SW 1271 (cell line): Measurements from ENCODE around the gene PLN.

Source experiments
- DNase-seq, 2 experiments: peaks; one replicate each; lab custom pipeline; 2025; lab: John Stamatoyannopoulos, UW

The PLN gene

DNA sequence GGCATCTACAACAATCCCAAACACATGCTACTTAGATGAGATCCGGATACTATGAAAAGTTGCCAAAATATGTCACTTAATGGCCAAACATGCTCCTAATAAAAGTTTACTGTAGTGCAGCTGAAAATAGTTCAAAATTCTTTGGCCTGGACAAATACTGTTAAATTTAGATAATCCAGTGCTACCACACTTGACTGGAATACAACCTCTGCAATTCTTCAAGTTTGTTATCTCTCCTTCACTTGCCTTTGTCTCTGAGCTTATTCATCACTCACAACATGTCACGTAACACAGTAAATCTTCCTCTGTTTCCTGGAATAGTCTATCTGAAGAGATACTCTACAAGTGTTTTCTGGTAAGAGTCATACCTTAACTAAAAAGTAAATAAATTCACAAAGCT, 10.5 kb upstream of the PLN start:
- no peak for DNase-seq

DNA sequence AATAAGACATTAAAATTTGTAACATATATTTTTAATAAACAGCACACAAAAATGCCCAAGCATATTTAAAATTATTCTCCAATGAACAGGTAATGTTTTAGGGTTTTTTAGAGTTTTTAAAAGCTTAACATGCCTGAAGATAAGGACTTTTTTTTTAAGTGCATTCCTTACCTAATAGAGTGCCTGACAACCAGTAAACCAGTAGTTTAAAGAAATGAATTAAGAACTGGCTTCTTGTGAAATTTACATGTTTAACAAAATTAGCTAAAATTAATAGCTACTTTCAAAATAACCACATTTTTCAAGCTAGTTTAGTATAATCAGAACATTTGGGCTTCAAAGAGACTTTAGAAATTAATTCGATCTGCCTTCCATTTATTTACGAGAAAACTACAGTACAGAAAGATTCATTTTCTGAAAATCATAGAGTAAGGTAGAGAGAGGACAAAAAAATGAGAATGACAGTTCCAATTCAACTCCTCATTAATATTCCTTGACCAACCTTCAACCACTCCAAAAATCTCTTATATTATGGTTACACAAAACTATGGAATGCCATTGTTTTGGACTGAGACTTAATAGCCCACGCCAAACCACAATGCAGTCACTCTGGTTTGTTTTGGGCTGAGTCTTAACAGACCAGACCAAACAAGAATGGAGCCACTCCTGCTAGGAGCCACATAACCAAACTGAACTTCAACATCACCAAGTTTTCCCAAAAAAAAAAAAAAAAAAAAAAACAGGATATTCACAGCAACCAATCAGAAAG, 5.7 kb upstream of the PLN start:
- no peak for DNase-seq

- DNase-seq = no peak
These were observed 4.0 kb upstream of the PLN start for GRCh38 chr6:118544105-118544504.

DNA sequence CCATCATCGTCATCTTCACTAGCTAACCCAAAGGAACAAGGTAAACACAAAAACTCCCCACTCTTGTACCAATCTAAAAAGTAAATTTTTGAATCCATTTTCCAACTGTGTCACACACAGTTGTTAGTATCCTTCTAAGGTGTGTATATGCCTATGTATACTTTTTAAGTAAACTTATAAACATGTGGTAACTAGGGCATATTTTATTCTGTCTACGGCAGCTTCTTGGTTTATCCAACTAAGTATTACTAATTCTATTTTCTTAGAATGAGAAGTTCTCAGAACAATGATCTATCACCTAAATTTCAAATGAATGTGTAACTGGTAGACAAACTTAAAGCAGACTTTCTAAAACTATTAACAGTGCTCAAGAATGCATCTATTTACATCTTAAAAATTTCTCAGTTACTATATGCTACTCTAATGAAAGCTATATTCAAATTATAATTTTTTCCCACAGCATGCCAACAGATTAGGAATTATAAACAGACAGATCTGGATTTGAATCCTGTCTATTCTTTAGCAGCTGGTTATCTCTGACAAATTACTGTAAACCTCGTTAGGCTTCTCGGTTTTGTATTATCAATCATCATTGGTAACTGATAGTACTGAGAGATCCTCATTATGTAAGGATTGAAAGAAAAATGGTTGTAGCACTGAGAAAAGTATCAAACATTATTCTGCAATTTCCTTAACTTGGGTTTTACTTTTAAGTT, 1.8 kb upstream of the PLN start:
- no peak for DNase-seq

GRCh38 chr6:118546880-118547218, 1.2 kb upstream of the PLN start:
- no peak for DNase-seq

GRCh38 chr6:118548613-118549012, 517 bp downstream of the PLN start:
- no peak for DNase-seq

GRCh38 chr6:118551063-118552053, 3.3 kb downstream of the PLN start:
- peak; percentile 13 to 68 for DNase-seq

DNA sequence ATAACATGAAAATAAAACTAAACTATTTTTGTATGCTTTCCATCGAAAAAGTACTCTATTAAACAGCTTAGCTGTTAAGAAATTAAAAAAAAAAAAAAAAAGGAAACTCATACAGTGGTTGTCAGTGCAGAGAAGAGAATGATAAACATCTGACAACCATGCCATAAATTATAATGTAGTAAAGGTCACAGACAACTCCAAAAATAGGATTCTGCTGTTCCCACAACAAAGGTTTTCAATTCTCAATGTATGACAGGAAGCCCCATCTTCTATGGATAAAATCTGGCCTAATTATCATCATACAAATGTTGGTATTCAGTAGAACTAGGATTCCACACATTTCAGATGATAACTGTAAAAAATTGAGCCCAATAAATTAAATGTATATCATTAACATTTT, 5.0 kb downstream of the PLN start:
- DNase-seq = no peak

DNA sequence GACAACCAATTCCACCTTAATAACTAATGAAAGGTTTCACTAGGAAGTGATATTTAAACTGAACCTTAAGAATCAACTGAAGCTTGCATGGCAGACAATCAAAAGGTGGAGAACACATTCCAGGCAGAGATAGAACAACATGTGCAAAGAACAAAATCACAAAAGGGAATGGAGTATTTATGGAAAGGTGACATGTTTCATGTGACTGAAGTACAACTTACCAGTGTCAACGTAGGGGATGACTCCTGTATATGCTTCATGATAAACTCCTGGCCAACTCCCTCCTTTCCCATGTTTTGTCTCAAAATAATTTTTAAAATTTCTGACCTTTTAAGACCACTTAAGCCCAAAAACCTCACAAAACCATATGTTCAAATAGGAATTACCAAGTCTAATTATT, 6.6 kb downstream of the PLN start:
- DNase-seq = no peak

DNA sequence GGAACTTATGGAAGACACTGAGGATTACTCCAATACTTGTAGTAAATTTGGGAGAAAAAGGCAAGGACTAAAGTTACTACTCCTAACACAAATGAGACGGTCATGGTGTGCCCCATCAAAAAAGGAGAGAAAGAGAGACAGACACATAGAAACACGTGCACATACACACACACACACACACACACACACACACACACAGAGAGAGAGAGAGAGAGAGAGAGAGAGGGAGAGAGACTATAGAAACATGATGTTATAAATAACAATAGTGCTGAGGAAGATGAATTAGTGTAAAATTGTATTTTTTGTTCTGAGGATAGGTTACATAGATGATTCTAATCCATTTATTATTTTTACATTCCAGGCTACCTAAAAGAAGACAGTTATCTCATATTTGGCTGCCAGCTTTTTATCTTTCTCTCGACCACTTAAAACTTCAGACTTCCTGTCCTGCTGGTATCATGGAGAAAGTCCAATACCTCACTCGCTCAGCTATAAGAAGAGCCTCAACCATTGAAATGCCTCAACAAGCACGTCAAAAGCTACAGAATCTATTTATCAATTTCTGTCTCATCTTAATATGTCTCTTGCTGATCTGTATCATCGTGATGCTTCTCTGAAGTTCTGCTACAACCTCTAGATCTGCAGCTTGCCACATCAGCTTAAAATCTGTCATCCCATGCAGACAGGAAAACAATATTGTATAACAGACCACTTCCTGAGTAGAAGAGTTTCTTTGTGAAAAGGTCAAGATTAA, 10.5 kb downstream of the PLN start:
- DNase-seq = no peak

DNA sequence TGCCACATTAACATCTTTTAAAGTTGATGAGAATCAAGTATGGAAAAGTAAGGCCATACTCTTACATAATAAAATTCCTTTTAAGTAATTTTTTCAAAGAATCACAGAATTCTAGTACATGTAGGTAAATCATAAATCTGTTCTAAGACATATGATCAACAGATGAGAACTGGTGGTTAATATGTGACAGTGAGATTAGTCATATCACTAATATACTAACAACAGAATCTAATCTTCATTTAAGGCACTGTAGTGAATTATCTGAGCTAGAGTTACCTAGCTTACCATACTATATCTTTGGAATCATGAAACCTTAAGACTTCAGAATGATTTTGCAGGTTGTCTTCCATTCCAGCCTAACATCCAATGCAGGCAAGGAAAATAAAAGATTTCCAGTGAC, 11.6 kb downstream of the PLN start:
- DNase-seq = no peak

DNA sequence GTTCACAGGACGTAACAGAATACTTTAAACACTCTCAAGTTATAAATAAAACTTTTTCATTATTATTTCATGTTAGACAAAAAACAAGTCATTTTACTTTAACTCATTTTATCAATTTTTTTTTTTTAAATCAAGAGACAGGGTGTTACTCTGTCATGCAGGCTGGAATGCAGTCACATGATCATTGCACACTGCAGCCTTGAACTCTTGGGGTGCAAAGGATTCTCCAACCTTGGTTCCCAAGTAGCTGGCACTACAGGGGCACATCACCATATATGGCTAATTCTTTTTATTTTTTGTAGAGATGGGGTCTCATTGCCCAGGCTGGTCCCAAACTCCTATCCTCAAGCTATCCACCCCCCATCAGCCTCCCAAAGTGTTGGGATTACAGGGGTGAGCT, 14.2 kb downstream of the PLN start:
- DNase-seq = no peak

DNA sequence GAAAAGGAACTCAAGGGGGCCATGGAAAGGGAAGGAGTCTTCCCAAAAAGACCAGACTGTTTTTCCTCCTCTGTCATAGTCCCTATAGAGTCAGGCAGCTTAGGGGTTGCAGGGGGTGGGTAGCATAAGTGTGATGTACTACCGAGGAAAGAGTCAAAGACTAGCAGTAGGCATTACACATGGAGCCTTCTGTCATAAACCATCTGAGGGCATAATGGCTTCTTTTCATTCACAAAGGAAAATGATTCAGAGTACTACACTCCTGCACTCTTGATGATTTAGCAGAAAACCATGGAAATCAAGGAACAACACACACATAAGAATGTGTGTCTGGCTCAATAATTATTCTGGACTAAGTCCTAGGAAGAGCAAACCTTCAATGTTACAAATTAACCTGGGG, 14.9 kb downstream of the PLN start:
- no peak for DNase-seq

- DNase-seq = peak in 1 of 2 experiments; percentile 16
These were observed 17.3 kb downstream of the PLN start for GRCh38 chr6:118565311-118565960.

DNA sequence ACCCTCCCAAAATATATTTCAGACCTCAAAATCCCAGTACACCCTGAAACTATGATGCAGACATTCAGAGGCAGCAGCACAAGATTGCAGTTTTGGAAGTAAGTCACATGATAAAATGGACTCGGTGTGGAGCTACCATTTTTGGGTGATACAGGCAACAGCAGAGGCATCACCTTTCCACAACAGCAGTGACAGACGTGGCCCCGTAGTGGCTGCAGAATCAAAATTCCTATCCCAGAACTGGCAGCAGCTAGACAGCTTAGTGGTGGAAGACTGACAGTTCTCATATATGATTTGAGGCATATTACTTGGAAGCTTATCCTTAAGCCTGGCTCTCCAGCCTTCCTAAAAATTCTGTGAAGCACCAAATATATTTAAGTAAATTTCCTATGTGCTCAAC, 19.9 kb downstream of the PLN start:
- DNase-seq = no peak

DNA sequence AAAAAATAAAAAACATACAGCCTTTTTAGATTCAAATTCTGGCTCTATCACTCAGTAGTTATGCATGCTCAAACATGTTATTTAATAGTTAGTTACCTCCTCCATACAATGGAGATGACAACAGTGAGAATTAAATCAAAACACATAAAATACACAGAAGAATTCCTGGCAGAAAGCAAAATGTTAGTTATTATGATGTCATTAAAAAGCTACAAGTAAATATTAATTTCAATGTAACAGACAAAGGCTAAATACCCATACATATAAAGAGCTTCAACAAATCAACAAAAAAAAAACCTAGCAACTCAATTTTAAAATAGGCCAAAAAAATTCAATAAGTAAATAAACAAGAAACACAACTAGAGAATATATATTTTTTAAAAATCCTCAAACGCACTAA, 21.4 kb downstream of the PLN start:
- no peak for DNase-seq

- no peak for DNase-seq
These were observed 23.0 kb downstream of the PLN start for GRCh38 chr6:118571121-118571520.

DNA sequence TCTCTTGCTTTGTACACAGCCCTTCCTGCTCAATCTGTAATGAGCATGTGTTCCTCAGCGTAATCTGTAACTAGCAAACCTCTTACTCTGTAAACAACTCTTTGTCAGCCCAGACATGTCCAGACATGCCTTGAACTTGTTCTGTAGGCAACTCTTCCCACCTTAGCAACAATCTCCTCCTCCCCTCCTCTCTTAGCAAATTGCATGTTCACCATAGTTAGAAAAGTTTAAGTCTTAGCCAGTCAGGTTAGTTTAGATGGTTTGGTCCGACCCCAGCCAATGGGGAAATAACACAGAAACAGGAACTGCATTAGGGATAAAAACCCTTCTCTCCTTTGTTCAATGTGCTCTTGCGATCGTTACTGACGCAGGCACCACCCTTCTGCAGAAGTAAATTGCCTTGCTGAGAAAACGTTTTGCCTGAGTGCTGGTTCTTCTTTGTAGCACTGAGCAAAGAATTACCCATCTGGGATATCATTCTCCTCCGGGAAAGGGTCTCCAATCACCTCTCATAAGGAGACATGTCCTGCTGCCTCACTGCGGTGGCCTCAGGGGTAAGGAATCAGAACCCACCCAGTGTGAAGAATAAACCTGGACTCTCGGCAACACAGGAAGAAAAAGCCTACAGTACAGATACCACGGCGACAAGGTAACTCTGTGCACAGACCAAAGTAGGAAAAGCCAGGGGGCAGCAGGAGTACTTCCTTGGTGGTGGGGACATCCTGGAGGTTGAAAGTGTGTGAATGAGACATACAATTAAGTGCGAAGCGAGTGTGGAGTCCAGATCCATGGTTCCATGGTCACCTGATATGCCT, 26.2 kb downstream of the PLN start:
- no peak for DNase-seq

- no peak for DNase-seq
These were observed 29.9 kb downstream of the PLN start for GRCh38 chr6:118577972-118578371.

DNA sequence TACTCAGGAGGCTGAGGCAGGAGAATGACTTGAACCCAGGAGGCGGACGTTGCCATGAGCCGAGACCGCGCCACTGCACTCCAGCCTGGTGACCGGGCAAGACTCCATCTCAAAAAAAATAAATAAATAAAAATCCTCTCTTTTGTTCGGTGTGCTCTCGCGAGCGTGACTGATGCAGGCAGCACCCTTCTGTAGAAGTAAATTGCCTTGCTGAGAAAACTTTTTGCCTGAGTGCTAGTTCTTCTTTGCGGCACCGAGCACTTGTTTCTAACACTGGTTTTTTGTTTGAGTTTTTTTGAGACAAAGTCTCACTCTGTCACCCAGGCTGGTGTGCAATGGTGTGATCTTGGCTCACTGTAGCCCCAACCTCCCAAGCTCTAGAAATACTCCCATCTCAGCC, 30.5 kb downstream of the PLN start:
- no peak for DNase-seq

GRCh38 chr6:118579786-118580185, 31.7 kb downstream of the PLN start:
- no peak for DNase-seq
